PC-3 (cell line): ENCODE measurements around the gene ZNF621. TPM values are rescaled to one million over a fixed set of nuclear protein-coding genes. Genes with fewer than 3 reads are reported as not detected.

Experiments used
- ATAC-seq: fragments of 200-7000 bp; cut with Tn5 transposase; 2 replicates; pipeline ENCODE4 v1.9.1; 2020; ENCODE audit warnings: mild to moderate bottlenecking, moderate library complexity
- BruUV-seq: library from RNA; stranded (reverse); fragments of 400-500 nt; replicated peaks from 2 replicates; lab custom pipeline; 2021; lab: Mats Ljungman, UMichigan
- CTCF ChIA-PET: fragments of 300-600 bp; sonication (Branson Sonifier 250); formaldehyde crosslinking; loops from one replicate; lab custom pipeline; 2022; ENCODE audit warnings: antibody characterized with exemption; lab: Charles Lee
- POLR2A ChIA-PET: fragments of 300-600 bp; sonication (Branson Sonifier 250); formaldehyde crosslinking; loops from one replicate; lab custom pipeline; 2022; ENCODE audit warnings: antibody characterized with exemption; ENCODE audit not compliant: unreplicated experiment; lab: Charles Lee
- DNase-seq: peaks from one replicate; pipeline ENCODE4 v3.0.0-alpha.2; 2015
- H2AFZ ChIP-seq: fragments of 300-600 bp; sonication (generic); 2 replicates; pipeline ENCODE4 v1.6.0; 2016; ENCODE audit warnings: antibody characterized with exemption, low read length
- H3F3A ChIP-seq: fragments of 300-600 bp; sonication (generic); one replicate; pipeline ENCODE4 v1.6.0; 2017; ENCODE audit warnings: antibody characterized with exemption, low read length, control low read depth, mild to moderate bottlenecking; ENCODE audit not compliant: unreplicated experiment
- H3K27ac ChIP-seq: fragments of 300-600 bp; sonication (generic); 2 replicates; pipeline ENCODE4 v1.5.1; 2016; ENCODE audit warnings: mild to moderate bottlenecking, low read length
- H3K27me3 ChIP-seq: fragments of 300-600 bp; sonication (generic); 2 replicates; pipeline ENCODE4 v1.6.1; 2016; ENCODE audit warnings: low read length, mixed read lengths
- H3K36me3 ChIP-seq: fragments of 300-600 bp; sonication (generic); 2 replicates; pipeline ENCODE4 v1.6.1; 2016; ENCODE audit warnings: low read depth, mixed run types, low read length, mixed read lengths
- H3K4me1 ChIP-seq: fragments of 300-600 bp; sonication (generic); 2 replicates; pipeline ENCODE4 v1.5.1; 2016; ENCODE audit warnings: low read length; ENCODE audit not compliant: insufficient read depth
- H3K4me2 ChIP-seq: fragments of 300-600 bp; sonication (generic); 2 replicates; pipeline ENCODE4 v1.6.0; 2016; ENCODE audit warnings: low read length
- H3K4me3 ChIP-seq: fragments of 300-600 bp; sonication (generic); 2 replicates; pipeline ENCODE4 v1.5.1; 2016; ENCODE audit warnings: mild to moderate bottlenecking, low read length, mixed read lengths
- H3K79me2 ChIP-seq: fragments of 300-600 bp; sonication (generic); 2 replicates; pipeline ENCODE4 v1.6.1; 2017; ENCODE audit warnings: low read length, mixed read lengths
- H3K9ac ChIP-seq: fragments of 300-600 bp; sonication (generic); 2 replicates; pipeline ENCODE4 v1.6.0; 2016; ENCODE audit warnings: mild to moderate bottlenecking, low read length
- H3K9me2 ChIP-seq: fragments of 300-600 bp; sonication (generic); replicated peaks from 2 replicates; pipeline ENCODE4 v1.6.1; 2016; ENCODE audit warnings: mixed run types, low read length, mixed read lengths
- H3K9me3 ChIP-seq: fragments of 300-600 bp; sonication (generic); 2 replicates; pipeline ENCODE4 v1.6.1; 2016; ENCODE audit warnings: low read length, mixed read lengths
- H4K20me1 ChIP-seq: fragments of 300-600 bp; sonication (generic); 2 replicates; pipeline ENCODE4 v1.6.1; 2016; ENCODE audit warnings: low read length, mixed read lengths
- EZH2 ChIP-seq: fragments of 300-600 bp; sonication (generic); IDR thresholded peaks from one replicate; pipeline ENCODE4 v1.6.1; 2017; ENCODE audit warnings: antibody characterized with exemption, mild to moderate bottlenecking, low read length; ENCODE audit not compliant: unreplicated experiment
- EZH2phosphoT487 ChIP-seq: fragments of 300-600 bp; sonication (generic); IDR thresholded peaks from 2 replicates; pipeline ENCODE4 v1.6.1; 2018; ENCODE audit warnings: mild to moderate bottlenecking, antibody characterized with exemption, low read length, borderline replicate concordance
- intact Hi-C: fragments of 100-400 bp; cut with micrococcal nuclease; formaldehyde crosslinking; loops from 2 replicates; pipeline ENCODE4 v1.9.0; 2023
- total RNA-seq: library from RNA; depleted of rRNA; stranded (reverse); fragments of >200 nt; gene quantifications from 2 replicates; pipeline ENCODE4 v1.2.3, GENCODE V29; 2014
- TF ChIP-seq, protein P1 (sequence below): fragments of 300-600 bp; sonication (generic); conservative IDR thresholded peaks from 2 replicates; pipeline ENCODE4 v1.5.1; 2017; ENCODE audit warnings: antibody characterized with exemption, low read depth, mild to moderate bottlenecking, low read length

The ZNF621 gene
- total RNA-seq, 1 experiment from 2014 or later, result 17.0 TPM

- no peaks in the 10 kb centered on the region for H3K36me3 ChIP-seq
- POLR2A ChIA-PET, result no interaction called here
- no peaks in the 10 kb centered on the region for H3K9me2 ChIP-seq
- H3K4me2 ChIP-seq, result no peak overlapping the region
- CTCF ChIA-PET, result no interaction called here
- H3K4me3 ChIP-seq, result no peak overlapping the region
- no peaks in the 10 kb centered on the region for H3K4me1 ChIP-seq
- H3K9ac ChIP-seq, result no peak overlapping the region
- no peaks in the 10 kb centered on the region for H4K20me1 ChIP-seq
- no TSS peak for BruUV-seq
- H3K9me3 ChIP-seq, result no peaks in the 10 kb centered on the region
- no peaks in the 10 kb centered on the region for H3F3A ChIP-seq
- H3K27me3 ChIP-seq, result no peaks in the 10 kb centered on the region
- DNase-seq, result no peak
- TF ChIP-seq, protein P1, sequence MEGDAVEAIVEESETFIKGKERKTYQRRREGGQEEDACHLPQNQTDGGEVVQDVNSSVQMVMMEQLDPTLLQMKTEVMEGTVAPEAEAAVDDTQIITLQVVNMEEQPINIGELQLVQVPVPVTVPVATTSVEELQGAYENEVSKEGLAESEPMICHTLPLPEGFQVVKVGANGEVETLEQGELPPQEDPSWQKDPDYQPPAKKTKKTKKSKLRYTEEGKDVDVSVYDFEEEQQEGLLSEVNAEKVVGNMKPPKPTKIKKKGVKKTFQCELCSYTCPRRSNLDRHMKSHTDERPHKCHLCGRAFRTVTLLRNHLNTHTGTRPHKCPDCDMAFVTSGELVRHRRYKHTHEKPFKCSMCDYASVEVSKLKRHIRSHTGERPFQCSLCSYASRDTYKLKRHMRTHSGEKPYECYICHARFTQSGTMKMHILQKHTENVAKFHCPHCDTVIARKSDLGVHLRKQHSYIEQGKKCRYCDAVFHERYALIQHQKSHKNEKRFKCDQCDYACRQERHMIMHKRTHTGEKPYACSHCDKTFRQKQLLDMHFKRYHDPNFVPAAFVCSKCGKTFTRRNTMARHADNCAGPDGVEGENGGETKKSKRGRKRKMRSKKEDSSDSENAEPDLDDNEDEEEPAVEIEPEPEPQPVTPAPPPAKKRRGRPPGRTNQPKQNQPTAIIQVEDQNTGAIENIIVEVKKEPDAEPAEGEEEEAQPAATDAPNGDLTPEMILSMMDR, result no peak
- TF ChIP-seq EZH2 (no peak), EZH2phosphoT487 (no peak)
- no peak overlapping the region for H2AFZ ChIP-seq
- H3K79me2 ChIP-seq, result no peaks in the 10 kb centered on the region
- intact Hi-C loops, result no loop called here
- H3K27ac ChIP-seq, result no peak overlapping the region
- no peak for ATAC-seq
Observed at GRCh38 chr3:40494698-40495097, 30.1 kb upstream of the ZNF621 start.

DNA sequence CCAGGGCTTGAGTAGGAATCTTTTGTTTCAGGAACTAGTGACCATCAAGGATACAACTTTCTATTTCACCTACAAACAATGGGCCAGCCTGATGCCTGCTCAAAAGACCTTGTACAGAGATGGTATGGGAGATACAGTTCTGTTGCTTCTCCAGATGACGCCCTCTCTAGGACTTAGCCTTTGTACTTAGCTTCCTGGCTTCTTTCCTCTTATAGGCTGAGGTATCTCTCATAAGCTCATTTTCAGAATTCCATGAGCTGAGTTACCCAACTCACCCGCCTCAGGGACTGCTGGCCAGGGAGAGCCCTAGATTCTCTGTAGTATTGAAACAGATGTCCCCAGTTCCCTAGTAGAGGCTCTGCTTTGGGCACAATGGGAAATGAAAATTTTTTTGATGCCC is 27.5 kb upstream of the ZNF621 start:
- no peaks in the 10 kb centered on the region for H4K20me1 ChIP-seq
- TF ChIP-seq EZH2, result no peak
- TF ChIP-seq, protein P1, result no peak
- no peak for TF ChIP-seq EZH2phosphoT487
- intact Hi-C loops, result no loop called here
- DNase-seq, result no peak
- no peaks in the 10 kb centered on the region for H3K36me3 ChIP-seq
- no peak overlapping the region for H2AFZ ChIP-seq
- H3K4me3 ChIP-seq, result no peak overlapping the region
- ChIA-PET POLR2A (interaction anchor here (0.6 kb wide), 1 partner anchor 32 kb away, joined by 5 read pairs; no protein-coding TSS in a partner anchor), CTCF (no interaction called here)
- no peak overlapping the region for H3K9ac ChIP-seq
- H3K4me1 ChIP-seq, result no peaks in the 10 kb centered on the region
- H3K4me2 ChIP-seq, result no peak overlapping the region
- ATAC-seq, result no peak
- H3K79me2 ChIP-seq, result no peaks in the 10 kb centered on the region
- no peaks in the 10 kb centered on the region for H3K9me3 ChIP-seq
- no peaks in the 10 kb centered on the region for H3K9me2 ChIP-seq
- no TSS peak for BruUV-seq
- no peak overlapping the region for H3K27ac ChIP-seq
- H3K27me3 ChIP-seq, result no peaks in the 10 kb centered on the region
- no peaks in the 10 kb centered on the region for H3F3A ChIP-seq

DNA sequence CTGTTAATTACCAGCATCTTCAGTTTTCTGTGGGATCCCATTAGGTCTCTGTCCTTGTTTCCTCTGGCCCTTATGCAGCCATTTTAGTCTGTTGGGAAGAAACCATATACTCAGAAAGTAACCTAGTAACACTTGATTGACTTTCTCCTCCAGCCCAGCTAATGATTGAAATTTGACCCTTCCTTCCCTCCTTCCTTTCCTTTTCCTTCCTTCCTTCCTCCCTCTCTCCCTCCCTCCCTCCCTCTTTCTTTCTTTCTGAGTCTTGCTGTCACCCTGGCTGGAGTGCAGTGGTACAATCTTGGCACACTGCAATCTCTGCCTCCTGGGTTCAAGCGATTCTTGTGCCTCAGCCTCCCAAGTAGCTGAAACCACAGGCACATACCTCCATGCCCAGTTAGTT is 24.8 kb upstream of the ZNF621 start:
- TF ChIP-seq, protein P1, result no peak
- H3K27ac ChIP-seq, result no peak overlapping the region
- no peak overlapping the region for H3K4me3 ChIP-seq
- H4K20me1 ChIP-seq, result no peaks in the 10 kb centered on the region
- no peak overlapping the region for H2AFZ ChIP-seq
- H3K9me3 ChIP-seq, result no peaks in the 10 kb centered on the region
- no peaks in the 10 kb centered on the region for H3K36me3 ChIP-seq
- H3K9ac ChIP-seq, result no peak overlapping the region
- ATAC-seq (no peak), DNase-seq (no peak)
- H3K9me2 ChIP-seq, result no peaks in the 10 kb centered on the region
- BruUV-seq, result no TSS peak
- no peak overlapping the region for H3K4me2 ChIP-seq
- ChIA-PET CTCF (no interaction called here), POLR2A (interaction anchor here (0.6 kb wide), 1 partner anchor 24 kb away, joined by 5 read pairs; no protein-coding TSS in a partner anchor)
- no peaks in the 10 kb centered on the region for H3K79me2 ChIP-seq
- no peaks in the 10 kb centered on the region for H3K27me3 ChIP-seq
- intact Hi-C loops, result no loop called here
- no peaks in the 10 kb centered on the region for H3F3A ChIP-seq
- H3K4me1 ChIP-seq, result peaks cover 9% of the 10 kb centered on the region
